Tibial nerve (tissue), 4 donors: ENCODE data around the gene EPPIN. TPM values are rescaled to one million over a fixed set of nuclear protein-coding genes. Genes with fewer than 3 reads are reported as not detected.

Experiments used
- DNase-seq, 2 donors: peaks; one replicate each; pipeline ENCODE4 v3.0.0-alpha.2; 2019; ENCODE audit warnings: low spot score in 2 of 2
- H3K27ac ChIP-seq, 4 donors: fragments of 200-600 bp; sonication (generic) in 3 of 4; one replicate each; pipeline ENCODE4 v1.5.1; 2017 to 2019; ENCODE audit warnings: mild to moderate bottlenecking in 1 of 4
- H3K27me3 ChIP-seq, 2 donors: fragments of 200-600 bp; sonication (generic) in 1 of 2; one replicate each; pipeline versions ENCODE4 v1.5.1 to v1.6.0; 2017 to 2019
- H3K36me3 ChIP-seq, 3 donors: fragments of 200-600 bp; sonication (generic); one replicate each; pipeline ENCODE4 v1.5.1; 2018 to 2019
- H3K4me1 ChIP-seq, 4 donors: fragments of 200-600 bp; sonication (generic) in 3 of 4; one replicate each; pipeline ENCODE4 v1.5.1; 2017 to 2019
- H3K4me3 ChIP-seq, 4 donors: fragments of 200-600 bp; sonication (generic) in 3 of 4; one replicate each; pipeline ENCODE4 v1.5.1; 2017 to 2019; ENCODE audit warnings: mild to moderate bottlenecking in 1 of 4, moderate library complexity in 1 of 4
- H3K9me3 ChIP-seq, 4 donors: fragments of 200-600 bp; sonication (generic) in 3 of 4; one replicate each; pipeline ENCODE4 v1.5.1; 2017 to 2019
- CTCF ChIP-seq, 5 experiments: fragments of 200-600 bp in 3 of 5; fragments of 450-650 bp in 2 of 5; sonication (generic) in 3 of 5; IDR thresholded peaks; one replicate each; pipeline ENCODE4 v1.5.1; 2016 to 2019; ENCODE audit warnings: antibody characterized with exemption in 5 of 5, mild to moderate bottlenecking in 3 of 5, moderate library complexity in 2 of 5
- EP300 ChIP-seq, 2 donors: sonication (generic); formaldehyde crosslinking; IDR thresholded peaks; one replicate each; pipeline ENCODE4 v1.6.1; 2017; ENCODE audit warnings: antibody characterized with exemption in 2 of 2, mild to moderate bottlenecking in 1 of 2
- POLR2A ChIP-seq, 2 donors: fragments of 450-650 bp; IDR thresholded peaks; one replicate each; pipeline ENCODE4 v1.6.1; 2017; ENCODE audit warnings: antibody characterized with exemption in 2 of 2, mild to moderate bottlenecking in 2 of 2, moderate library complexity in 2 of 2
- WGBS, 2 donors: methylation state at CpG; one replicate each; pipeline ENCODE4 v1.1.5; 2018; 5-methylcytosine and 5-hydroxymethylcytosine counted together
- total RNA-seq, 4 donors: library from RNA; depleted of rRNA; stranded (reverse); fragments of >200 nt; gene quantifications; one replicate each; pipeline ENCODE4 v1.1.0, GENCODE V29; 2016

The EPPIN gene
- total RNA-seq, 4 donors from 2014 or later, result not detected

GRCh38 chr20:45539382-45539781 is 7.8 kb downstream of the EPPIN start, which contains the start of gene WFDC6:
WFDC6 (minus strand) TSS chr20:45539482; CDS start chr20:45539407, 75 bp downstream.
- no peak for TF ChIP-seq CTCF (IDR thresholded peaks at IDR 0.05)
- TF ChIP-seq EP300 (IDR thresholded peaks at IDR 0.05), result no peak
- TF ChIP-seq POLR2A (IDR thresholded peaks at IDR 0.05), result no peak
- WGBS, 2 donors, result 72 to 88% methylated on average over 2 of the region's 2 CpGs

GRCh38 chr20:45538209-45538799 is 8.9 kb downstream of the EPPIN start:
- DNase-seq, result no peak
- Histone ChIP-seq H3K27ac (no peak overlapping the region), H3K27me3 (peaks cover 0 to 18% of the 10 kb centered on the region in 2 donors), H3K9me3 (no peaks in the 10 kb centered on the region), H3K36me3 (no peaks in the 10 kb centered on the region), H3K4me3 (no peak overlapping the region), H3K4me1 (no peaks in the 10 kb centered on the region)
- WGBS, 2 donors, result 56 to 63% methylated on average over 7 of the region's 7 CpGs
- TF ChIP-seq POLR2A (IDR thresholded peaks at IDR 0.05), result no peak
- TF ChIP-seq CTCF (IDR thresholded peaks at IDR 0.05), result no peak
- no peak for TF ChIP-seq EP300 (IDR thresholded peaks at IDR 0.05)

More at GRCh38 chr20:45539382-45539781, 7.8 kb downstream of the EPPIN start, which contains the start of gene WFDC6:
- no peaks in the 10 kb centered on the region for H3K9me3 ChIP-seq
- DNase-seq, result no peak
- no peak within 1 kb of the TSS for H3K4me3 ChIP-seq
- H3K27me3 ChIP-seq, result peaks cover 0 to 18% of the 10 kb centered on the region in 2 donors
- H3K27ac ChIP-seq, result no peak within 1 kb of the TSS
- H3K36me3 ChIP-seq, result no peaks in the 10 kb centered on the region
- no peaks in the 10 kb centered on the region for H3K4me1 ChIP-seq

GRCh38 chr20:45527294-45527693 is 19.9 kb downstream of the EPPIN start:
- TF ChIP-seq POLR2A (IDR thresholded peaks at IDR 0.05), result no peak
- DNase-seq, result no peak
- Histone ChIP-seq H3K4me3 (no peak overlapping the region), H3K9me3 (no peaks in the 10 kb centered on the region), H3K27ac (no peak overlapping the region), H3K36me3 (no peaks in the 10 kb centered on the region), H3K27me3 (no peaks in the 10 kb centered on the region), H3K4me1 (no peaks in the 10 kb centered on the region)
- WGBS, 2 donors, result 69% methylated on average over 4 of the region's 4 CpGs

GRCh38 chr20:45523821-45524220 is 23.4 kb downstream of the EPPIN start:
- Histone ChIP-seq H3K4me3 (no peak overlapping the region), H3K27ac (no peak overlapping the region), H3K9me3 (no peaks in the 10 kb centered on the region), H3K36me3 (no peaks in the 10 kb centered on the region), H3K27me3 (no peaks in the 10 kb centered on the region), H3K4me1 (no peaks in the 10 kb centered on the region)
- TF ChIP-seq POLR2A (IDR thresholded peaks at IDR 0.05) (no peak), CTCF (IDR thresholded peaks at IDR 0.05) (no peak), EP300 (IDR thresholded peaks at IDR 0.05) (no peak)
- WGBS, 2 donors, result 66 to 86% methylated on average over 1 of the region's 1 CpG
- DNase-seq, result no peak

GRCh38 chr20:45518282-45518681 is 28.9 kb downstream of the EPPIN start:
- WGBS, 2 donors, result 42 to 57% methylated on average over 2 of the region's 2 CpGs
- Histone ChIP-seq H3K4me1 (no peaks in the 10 kb centered on the region), H3K27ac (no peak overlapping the region), H3K9me3 (no peaks in the 10 kb centered on the region), H3K4me3 (no peak overlapping the region), H3K36me3 (no peaks in the 10 kb centered on the region), H3K27me3 (no peaks in the 10 kb centered on the region)
- no peak for DNase-seq
- TF ChIP-seq EP300 (IDR thresholded peaks at IDR 0.05), result no peak
- no peak for TF ChIP-seq CTCF (IDR thresholded peaks at IDR 0.05)
- no peak for TF ChIP-seq POLR2A (IDR thresholded peaks at IDR 0.05)
